Gastrocnemius medialis (tissue), 4 donors: ENCODE measurements around the gene OR5AR1.

Experiments
- CTCF ChIP-seq, 5 experiments: fragments of 450-650 bp in 3 of 5; fragments of 200-600 bp in 2 of 5; sonication (generic) in 2 of 5; IDR thresholded peaks in 4 of 5; conservative IDR thresholded peaks in 1 of 5; 1 replicate in 4 of 5; 2 replicates in 1 of 5; pipeline ENCODE4 v1.5.1; 2016 to 2019; ENCODE audit warnings: antibody characterized with exemption in 5 of 5, mild to moderate bottlenecking in 3 of 5, moderate library complexity in 3 of 5
- POLR2A ChIP-seq, 2 donors: fragments of 450-650 bp; IDR thresholded peaks; one replicate each; pipeline ENCODE4 v1.6.1; 2017; ENCODE audit warnings: antibody characterized with exemption in 2 of 2, mild to moderate bottlenecking in 2 of 2, moderate library complexity in 2 of 2

- TF ChIP-seq CTCF (IDR thresholded peaks at IDR 0.05 in 4 of 5, conservative IDR thresholded peaks at IDR 0.05 in 1 of 5) (no peak), POLR2A (IDR thresholded peaks at IDR 0.05) (no peak)
Measured at GRCh38 chr11:56624661-56625110, 38.8 kb upstream of the OR5AR1 start.
